ENCODE measurements around the gene PMF1.
"Not testable (repeated sequence)": the region's sequence is repeated elsewhere in the genome, so short reads cannot be mapped to it uniquely, and the experiment has no call there.

Gene PMF1

GRCh38 chr1:156196445-156196844 lies 16.4 kb upstream of the PMF1 start:
- no peak for DNase-seq (ENCODE audit: low read depth, low spot score)

GRCh38 chr1:156198831-156199349 lies 13.9 kb upstream of the PMF1 start:
- no peak for DNase-seq (ENCODE audit: low read depth, low spot score)

- no peak for DNase-seq (ENCODE audit: low read depth, low spot score)
Measured at GRCh38 chr1:156200044-156200443, 12.8 kb upstream of the PMF1 start.

GRCh38 chr1:156203331-156203730 lies 9.5 kb upstream of the PMF1 start:
- DNase-seq (ENCODE audit: low read depth, low spot score) = no peak

- no peak for DNase-seq (ENCODE audit: low read depth, low spot score)
Measured at GRCh38 chr1:156204686-156205085, 8.1 kb upstream of the PMF1 start.

GRCh38 chr1:156211243-156211642 lies 1.6 kb upstream of the PMF1 start:
- DNase-seq (ENCODE audit: low read depth, low spot score) = no peak

GRCh38 chr1:156212130-156212529 lies 677 bp upstream of the PMF1 start:
- DNase-seq (ENCODE audit: low read depth, low spot score) = no peak

- no peak for DNase-seq (ENCODE audit: low read depth, low spot score)
Measured at GRCh38 chr1:156213644-156213966, 798 bp downstream of the PMF1 start.

- DNase-seq (ENCODE audit: low read depth, low spot score) = peak; percentile 33
Measured at GRCh38 chr1:156214024-156214748, 1.4 kb downstream of the PMF1 start.

GRCh38 chr1:156216361-156217086 lies 3.7 kb downstream of the PMF1 start:
- DNase-seq (ENCODE audit: low read depth, low spot score) = not testable (repeated sequence)

GRCh38 chr1:156217871-156218270 lies 5.1 kb downstream of the PMF1 start:
- no peak for DNase-seq (ENCODE audit: low read depth, low spot score)

GRCh38 chr1:156220226-156220625 lies 7.4 kb downstream of the PMF1 start:
- no peak for DNase-seq (ENCODE audit: low read depth, low spot score)

GRCh38 chr1:156221986-156222692 lies 9.3 kb downstream of the PMF1 start:
- DNase-seq (ENCODE audit: low read depth, low spot score) = no peak

GRCh38 chr1:156225677-156226014 lies 12.8 kb downstream of the PMF1 start:
- no peak for DNase-seq (ENCODE audit: low read depth, low spot score)

- no peak for DNase-seq (ENCODE audit: low read depth, low spot score)
Measured at GRCh38 chr1:156226116-156226538, 13.3 kb downstream of the PMF1 start.

- no peak for DNase-seq (ENCODE audit: low read depth, low spot score)
Measured at GRCh38 chr1:156226782-156227181, 14.0 kb downstream of the PMF1 start.

- DNase-seq (ENCODE audit: low read depth, low spot score) = no peak
Measured at GRCh38 chr1:156228501-156228900, 15.7 kb downstream of the PMF1 start.

- no peak for DNase-seq (ENCODE audit: low read depth, low spot score)
Measured at GRCh38 chr1:156229809-156230472, 17.1 kb downstream of the PMF1 start.

GRCh38 chr1:156230473-156230837 lies 17.6 kb downstream of the PMF1 start:
- no peak for DNase-seq (ENCODE audit: low read depth, low spot score)

- DNase-seq (ENCODE audit: low read depth, low spot score) = peak; percentile 43
Measured at GRCh38 chr1:156232201-156232894, 19.5 kb downstream of the PMF1 start.

GRCh38 chr1:156233426-156234127 lies 20.8 kb downstream of the PMF1 start:
- peak; percentile 36 for DNase-seq (ENCODE audit: low read depth, low spot score)
